Esophagus (tissue), 2 donors: ENCODE measurements around the gene RFNG. TPM values are rescaled to one million over a fixed set of nuclear protein-coding genes. Genes with fewer than 3 reads are reported as not detected.

Experiments used
- polyA plus RNA-seq, 2 donors: library from polyadenylated mRNA; stranded (reverse); fragments of 200-250 nt; gene quantifications; one replicate each; pipeline ENCODE4 v1.2.3, GENCODE V29; 2013
- donor health status: healthy with polysubstance abuse.
- donor health status: Bipolar disorder and iron deficiency.

Gene RFNG
- polyA plus RNA-seq, 2 donors: 27.4 to 36.4 TPM

Other genes starting within 250 kb of the RFNG start
- under 1 TPM; 0.11 to 0.14 TPM for gene GCGR, start 247.7 kb downstream of the RFNG start, polyA plus RNA-seq
- gene MCRIP1, start 218.5 kb downstream of the RFNG start, polyA plus RNA-seq: 10 to 100 TPM; 24.7 to 32.3 TPM
- gene PPP1R27, start 216.8 kb downstream of the RFNG start, polyA plus RNA-seq: under 1 TPM; 0.25 to 0.98 TPM
- gene P4HB, start 191.3 kb downstream of the RFNG start, polyA plus RNA-seq: 100 to 1,000 TPM; 582 to 595 TPM
- gene ARHGDIA, start 180.5 kb downstream of the RFNG start, polyA plus RNA-seq: 100 to 1,000 TPM; 201 to 209 TPM
- gene ALYREF, start 160.2 kb downstream of the RFNG start, polyA plus RNA-seq: 10 to 100 TPM; 16.3 to 61.0 TPM
- gene ANAPC11, start 160.1 kb downstream of the RFNG start, polyA plus RNA-seq: 100 to 1,000 TPM; 127 to 187 TPM
- under 1 TPM; 0.33 to 0.49 TPM for gene NPB, start 149.6 kb downstream of the RFNG start, polyA plus RNA-seq
- gene PCYT2, start 140.4 kb downstream of the RFNG start, polyA plus RNA-seq: 10 to 100 TPM; 23.1 to 46.5 TPM
- 10 to 100 TPM; 64.9 to 84.0 TPM for gene SIRT7, start 133.6 kb downstream of the RFNG start, polyA plus RNA-seq
- 10 to 100 TPM; 10.3 to 11.9 TPM for gene MAFG, start 124.1 kb downstream of the RFNG start, polyA plus RNA-seq
- 10 to 100 TPM in 1 of 2 donors, 1 to 10 TPM in 1; 6.5 to 18.1 TPM for gene PYCR1, start 114.5 kb downstream of the RFNG start, polyA plus RNA-seq
- gene MYADML2, start 104.6 kb downstream of the RFNG start, polyA plus RNA-seq: not detected
- under 1 TPM; 0.07 to 0.08 TPM for gene NOTUM, start 90.6 kb downstream of the RFNG start, polyA plus RNA-seq
- gene ASPSCR1, start 74.2 kb downstream of the RFNG start, polyA plus RNA-seq: 10 to 100 TPM; 19.1 to 29.8 TPM
- 100 to 1,000 TPM in 1 of 2 donors, 10 to 100 TPM in 1; 86.8 to 117 TPM for gene CENPX, start 28.9 kb downstream of the RFNG start, polyA plus RNA-seq
- gene LRRC45, start 28.5 kb downstream of the RFNG start, polyA plus RNA-seq: 10 to 100 TPM; 10.6 to 17.2 TPM
- 1 to 10 TPM; 7.1 to 9.6 TPM for gene RAC3, start 20.1 kb downstream of the RFNG start, polyA plus RNA-seq
- 100 to 1,000 TPM; 136 to 145 TPM for gene DCXR, start 14.1 kb downstream of the RFNG start, polyA plus RNA-seq
- gene GPS1, start 87 bp upstream of the RFNG start, polyA plus RNA-seq: 10 to 100 TPM; 61.7 to 65.8 TPM
- gene DUS1L, start 14.0 kb upstream of the RFNG start, polyA plus RNA-seq: 100 to 1,000 TPM; 118 to 182 TPM
- 10 to 100 TPM; 92.2 to 95.9 TPM for gene FASN, start 46.4 kb upstream of the RFNG start, polyA plus RNA-seq
- 10 to 100 TPM; 16.3 to 33.7 TPM for gene CCDC57, start 161.0 kb upstream of the RFNG start, polyA plus RNA-seq
- gene SLC16A3, start 177.2 kb upstream of the RFNG start, polyA plus RNA-seq: 10 to 100 TPM; 17.5 to 41.0 TPM
- 10 to 100 TPM; 63.7 to 79.6 TPM for gene CSNK1D, start 221.9 kb upstream of the RFNG start, polyA plus RNA-seq